Upper lobe of left lung (tissue), 6 donors: Measurements from ENCODE around the gene BMP7. TPM values are rescaled to one million over a fixed set of nuclear protein-coding genes. Genes with fewer than 3 reads are reported as not detected.
"Not testable (repeated sequence)": the region's sequence is repeated elsewhere in the genome, so short reads cannot be mapped to it uniquely, and the experiment has no call there.

Experiments used
- ATAC-seq, 2 donors: fragments of 200-7000 bp; cut with Tn5 transposase; one replicate each; pipeline ENCODE4 v1.9.1; 2022; ENCODE audit warnings: mild to moderate bottlenecking in 2 of 2, moderate library complexity in 2 of 2; ENCODE audit not compliant: low FRiP score in 2 of 2
- DNase-seq, 2 donors: peaks; one replicate each; pipeline ENCODE4 v3.0.0-alpha.2; 2019 to 2020
- H3K27ac ChIP-seq, 4 donors: fragments of 200-600 bp; sonication (generic); one replicate each; pipeline ENCODE4 v1.5.1; 2016 to 2019
- H3K27me3 ChIP-seq, 4 donors: fragments of 200-600 bp; sonication (generic); one replicate each; pipeline ENCODE4 v1.5.1; 2017 to 2019
- H3K36me3 ChIP-seq, 4 donors: fragments of 200-600 bp; sonication (generic); one replicate each; pipeline ENCODE4 v1.5.1; 2016 to 2019
- H3K4me1 ChIP-seq, 4 donors: fragments of 200-600 bp; sonication (generic); one replicate each; pipeline ENCODE4 v1.5.1; 2018 to 2019
- H3K4me3 ChIP-seq, 4 donors: fragments of 200-600 bp; sonication (generic); one replicate each; pipeline ENCODE4 v1.5.1; 2017 to 2019; ENCODE audit warnings: mild to moderate bottlenecking in 2 of 4, moderate library complexity in 1 of 4
- H3K9me3 ChIP-seq, 4 donors: fragments of 200-600 bp; sonication (generic); one replicate each; pipeline ENCODE4 v1.5.1; 2018 to 2019
- EP300 ChIP-seq, 4 donors: sonication (generic); formaldehyde crosslinking; IDR thresholded peaks; one replicate each; pipeline ENCODE4 v1.5.1; 2017; ENCODE audit warnings: antibody characterized with exemption in 4 of 4, control low read depth in 2 of 4
- POLR2A ChIP-seq, 4 donors: fragments of 450-650 bp; IDR thresholded peaks; one replicate each; pipeline ENCODE4 v1.5.1; 2016 to 2017; ENCODE audit warnings: antibody characterized with exemption in 4 of 4, mild to moderate bottlenecking in 2 of 4
- POLR2AphosphoS5 ChIP-seq, 2 donors: sonication (generic); formaldehyde crosslinking; IDR thresholded peaks; one replicate each; pipeline ENCODE4 v1.5.1; 2017; ENCODE audit warnings: antibody characterized with exemption in 2 of 2
- WGBS, 2 donors: methylation state at CpG; one replicate each; pipeline ENCODE4 v1.1.5; 2017 to 2018; 5-methylcytosine and 5-hydroxymethylcytosine counted together
- total RNA-seq, 6 donors: library from RNA; depleted of rRNA in 4 of 6; stranded (reverse); fragments of >200 nt in 4 of 6; gene quantifications; one replicate each; pipeline versions ENCODE4 v1.1.0 to v1.2.1, GENCODE V29; 2016 to 2021
- TF ChIP-seq, protein P1 (sequence below), 6 experiments: fragments of 450-650 bp in 4 of 6; fragments of 200-600 bp in 2 of 6; sonication (generic) in 2 of 6; IDR thresholded peaks; one replicate each; pipeline ENCODE4 v1.5.1; 2016 to 2019; ENCODE audit warnings: antibody characterized with exemption in 6 of 6
- donor health status: DM: no; HTN: no; CAD: no; lungs with moderate emphysema.
- donor health status: DM: no; HTN: yes; CAD: no; lungs with severe emphysema.

Gene BMP7
- total RNA-seq, 6 donors from 2014 or later, result 0.30 to 4.0 (median 2.6) TPM; not detected in 1

- peak overlapping the region in 3 of 4 donors; percentile 35 to 37 (median 35) for H3K4me3 ChIP-seq
- DNase-seq, result peak in 1 of 2 donors; percentile 81
- TF ChIP-seq, protein P1, sequence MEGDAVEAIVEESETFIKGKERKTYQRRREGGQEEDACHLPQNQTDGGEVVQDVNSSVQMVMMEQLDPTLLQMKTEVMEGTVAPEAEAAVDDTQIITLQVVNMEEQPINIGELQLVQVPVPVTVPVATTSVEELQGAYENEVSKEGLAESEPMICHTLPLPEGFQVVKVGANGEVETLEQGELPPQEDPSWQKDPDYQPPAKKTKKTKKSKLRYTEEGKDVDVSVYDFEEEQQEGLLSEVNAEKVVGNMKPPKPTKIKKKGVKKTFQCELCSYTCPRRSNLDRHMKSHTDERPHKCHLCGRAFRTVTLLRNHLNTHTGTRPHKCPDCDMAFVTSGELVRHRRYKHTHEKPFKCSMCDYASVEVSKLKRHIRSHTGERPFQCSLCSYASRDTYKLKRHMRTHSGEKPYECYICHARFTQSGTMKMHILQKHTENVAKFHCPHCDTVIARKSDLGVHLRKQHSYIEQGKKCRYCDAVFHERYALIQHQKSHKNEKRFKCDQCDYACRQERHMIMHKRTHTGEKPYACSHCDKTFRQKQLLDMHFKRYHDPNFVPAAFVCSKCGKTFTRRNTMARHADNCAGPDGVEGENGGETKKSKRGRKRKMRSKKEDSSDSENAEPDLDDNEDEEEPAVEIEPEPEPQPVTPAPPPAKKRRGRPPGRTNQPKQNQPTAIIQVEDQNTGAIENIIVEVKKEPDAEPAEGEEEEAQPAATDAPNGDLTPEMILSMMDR (IDR thresholded peaks at IDR 0.05), result no peak
- no peak for TF ChIP-seq POLR2AphosphoS5 (IDR thresholded peaks at IDR 0.05)
- no peak for TF ChIP-seq POLR2A (IDR thresholded peaks at IDR 0.05)
- TF ChIP-seq EP300 (IDR thresholded peaks at IDR 0.05), result no peak
- H3K27ac ChIP-seq, result no peak overlapping the region
- peaks cover 0 to 28% (median 15%) of the 10 kb centered on the region in 4 donors for H3K27me3 ChIP-seq
- ATAC-seq, result peak in 1 of 2 donors; percentile 16
- 10 to 13% methylated on average over 6 to 7 of the region's 39 CpGs for WGBS, 2 donors
- H3K4me1 ChIP-seq, result peaks cover 0 to 28% (median 10%) of the 10 kb centered on the region in 4 donors
- no peaks in the 10 kb centered on the region for H3K36me3 ChIP-seq
- H3K9me3 ChIP-seq, result no peaks in the 10 kb centered on the region
Measured at GRCh38 chr20:57265997-57266290, 497 bp downstream of the BMP7 start.

DNA sequence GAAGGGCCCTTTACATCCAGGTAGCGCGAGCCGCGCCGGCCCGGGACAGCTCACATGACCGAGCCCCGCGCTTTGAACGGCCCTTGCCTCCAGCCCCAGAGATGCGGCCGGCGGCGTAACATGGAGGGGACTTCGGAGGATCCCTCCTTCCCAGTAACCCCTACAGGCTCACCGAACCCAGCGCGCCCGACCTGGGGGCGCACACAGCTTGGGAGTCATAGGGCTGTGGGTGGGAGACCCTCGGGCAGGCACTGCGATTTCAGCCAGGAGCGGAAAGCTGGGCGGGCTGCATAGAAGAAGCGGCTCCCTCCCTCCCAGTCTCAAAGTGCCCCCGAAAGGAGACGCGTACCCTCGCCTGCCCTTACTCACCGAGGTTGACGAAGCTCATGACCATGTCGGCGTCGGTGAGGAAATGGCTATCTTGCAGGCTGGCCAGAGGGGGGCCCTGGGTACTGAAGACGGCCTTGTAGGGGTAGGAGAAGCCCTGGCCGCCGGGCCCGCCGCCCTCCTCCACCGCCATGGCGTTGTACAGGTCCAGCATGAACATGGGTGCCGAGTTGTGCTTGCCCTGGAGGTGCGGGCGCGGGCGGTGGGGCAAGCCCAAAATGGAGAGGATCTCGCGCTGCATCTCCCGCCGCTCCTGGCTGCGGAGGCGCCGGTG lies 975 bp downstream of the BMP7 start:
- H3K36me3 ChIP-seq, result no peaks in the 10 kb centered on the region
- TF ChIP-seq EP300 (IDR thresholded peaks at IDR 0.05), result no peak
- TF ChIP-seq, protein P1 (IDR thresholded peaks at IDR 0.05), result no peak
- TF ChIP-seq POLR2AphosphoS5 (IDR thresholded peaks at IDR 0.05), result no peak
- no peak for TF ChIP-seq POLR2A (IDR thresholded peaks at IDR 0.05)
- peaks cover 0 to 28% (median 15%) of the 10 kb centered on the region in 4 donors for H3K27me3 ChIP-seq
- 5 to 7% methylated on average over 6 to 29 of the region's 53 CpGs for WGBS, 2 donors
- peak in 1 of 2 donors; percentile 34 for ATAC-seq
- H3K27ac ChIP-seq, result no peak overlapping the region
- peak in 1 of 2 donors; percentile 76 for DNase-seq
- H3K4me1 ChIP-seq, result peaks cover 0 to 28% (median 10%) of the 10 kb centered on the region in 4 donors
- H3K4me3 ChIP-seq, result peak overlapping the region in 3 of 4 donors; percentile 35 to 37 (median 35)
- H3K9me3 ChIP-seq, result no peaks in the 10 kb centered on the region

DNA sequence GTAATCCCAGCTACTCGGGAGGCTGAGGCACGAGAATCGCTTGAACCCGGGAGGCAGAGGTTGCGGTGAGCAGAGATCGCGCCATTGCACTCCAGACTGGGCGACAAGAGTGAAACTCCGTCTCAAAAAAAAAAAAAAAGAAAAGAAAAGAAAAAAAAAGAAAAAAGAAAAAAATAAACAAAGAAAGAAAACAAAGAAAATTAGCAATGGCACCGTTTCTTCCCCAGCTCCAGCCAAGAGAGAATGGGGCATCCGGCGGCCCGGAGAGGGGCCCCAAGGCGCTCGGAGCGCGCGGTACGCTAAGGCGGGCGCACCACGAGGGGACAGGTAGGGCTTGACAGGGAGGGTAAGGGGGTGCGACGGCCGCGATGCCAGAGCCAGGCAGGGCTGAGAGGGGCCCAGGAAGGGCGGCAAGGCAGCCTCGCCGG lies 1.5 kb downstream of the BMP7 start:
- 8 to 9% methylated on average over 17 to 27 of the region's 29 CpGs for WGBS, 2 donors
- Histone ChIP-seq H3K4me3 (peak overlapping the region in 3 of 4 donors; percentile 35 to 37 (median 35)), H3K27me3 (peaks cover 0 to 28% (median 15%) of the 10 kb centered on the region in 4 donors), H3K4me1 (peaks cover 0 to 28% (median 10%) of the 10 kb centered on the region in 4 donors)
- H3K9me3 ChIP-seq, H3K36me3 ChIP-seq, ATAC-seq, H3K27ac ChIP-seq, DNase-seq: not testable (repeated sequence)

GRCh38 chr20:57263801-57264792 lies 2.3 kb downstream of the BMP7 start:
- TF ChIP-seq, protein P1 (IDR thresholded peaks at IDR 0.05), result no peak
- no peak for TF ChIP-seq EP300 (IDR thresholded peaks at IDR 0.05)
- no peak for TF ChIP-seq POLR2A (IDR thresholded peaks at IDR 0.05)
- TF ChIP-seq POLR2AphosphoS5 (IDR thresholded peaks at IDR 0.05), result no peak
- ATAC-seq (no peak), DNase-seq (peak in 1 of 2 donors; percentile 68)
- H3K27ac ChIP-seq, result no peak overlapping the region
- peak overlapping the region in 3 of 4 donors; percentile 18 to 35 (median 20) for H3K4me3 ChIP-seq
- 10 to 14% methylated on average over 18 to 44 of the region's 54 CpGs for WGBS, 2 donors
- H3K9me3 ChIP-seq, result no peaks in the 10 kb centered on the region
- no peaks in the 10 kb centered on the region for H3K36me3 ChIP-seq
- peaks cover 0 to 28% (median 10%) of the 10 kb centered on the region in 4 donors for H3K4me1 ChIP-seq
- peaks cover 0 to 28% (median 15%) of the 10 kb centered on the region in 4 donors for H3K27me3 ChIP-seq
